ENCODE results near the gene VEGFA.
"Not testable (repeated sequence)": the region's sequence is repeated elsewhere in the genome, so short reads cannot be mapped to it uniquely, and the experiment has no call there.

VEGFA gene

GRCh38 chr6:43806758-43807227 lies 36.8 kb downstream of the VEGFA start:
- no peak for TF ChIP-seq POLR2A (IDR thresholded peaks at IDR 0.05; ENCODE audit: low read depth, low read length)
- DNase-seq (ENCODE audit: insufficient read length, low spot score) (no peak), FAIRE-seq (no peak)

GRCh38 chr6:43807228-43808061 lies 37.4 kb downstream of the VEGFA start:
- DNase-seq (ENCODE audit: insufficient read length, low spot score) (no peak), FAIRE-seq (no peak)
- no peak for TF ChIP-seq POLR2A (IDR thresholded peaks at IDR 0.05; ENCODE audit: low read depth, low read length)

GRCh38 chr6:43808412-43808811 lies 38.4 kb downstream of the VEGFA start:
- DNase-seq (ENCODE audit: insufficient read length, low spot score) (no peak), FAIRE-seq (no peak)
- no peak for TF ChIP-seq POLR2A (IDR thresholded peaks at IDR 0.05; ENCODE audit: low read depth, low read length)

- DNase-seq (ENCODE audit: insufficient read length, low spot score) = peak; percentile 90
- no peak for TF ChIP-seq POLR2A (IDR thresholded peaks at IDR 0.05; ENCODE audit: low read depth, low read length)
- peak; percentile 68 for FAIRE-seq
These were observed 39.6 kb downstream of the VEGFA start for GRCh38 chr6:43809417-43810305.

GRCh38 chr6:43810965-43811732 lies 41.1 kb downstream of the VEGFA start:
- TF ChIP-seq POLR2A (IDR thresholded peaks at IDR 0.05; ENCODE audit: low read depth, low read length) = no peak
- DNase-seq (ENCODE audit: insufficient read length, low spot score) (no peak), FAIRE-seq (no peak)

- FAIRE-seq = no peak
- DNase-seq (ENCODE audit: insufficient read length, low spot score) = no peak
- no peak for TF ChIP-seq POLR2A (IDR thresholded peaks at IDR 0.05; ENCODE audit: low read depth, low read length)
These were observed 41.7 kb downstream of the VEGFA start for GRCh38 chr6:43811733-43812099.

GRCh38 chr6:43812850-43813578 lies 43.0 kb downstream of the VEGFA start:
- DNase-seq (ENCODE audit: insufficient read length, low spot score) = no peak
- no peak for FAIRE-seq
- no peak for TF ChIP-seq POLR2A (IDR thresholded peaks at IDR 0.05; ENCODE audit: low read depth, low read length)

- no peak for FAIRE-seq
- TF ChIP-seq POLR2A (IDR thresholded peaks at IDR 0.05; ENCODE audit: low read depth, low read length) = no peak
- no peak for DNase-seq (ENCODE audit: insufficient read length, low spot score)
These were observed 44.1 kb downstream of the VEGFA start for GRCh38 chr6:43814111-43814510.

- FAIRE-seq (no peak), DNase-seq (ENCODE audit: insufficient read length, low spot score) (no peak)
- TF ChIP-seq POLR2A (IDR thresholded peaks at IDR 0.05; ENCODE audit: low read depth, low read length) = no peak
These were observed 44.9 kb downstream of the VEGFA start for GRCh38 chr6:43814865-43815264.

- peak; percentile 27 for FAIRE-seq
- peak; percentile 93 for DNase-seq (ENCODE audit: insufficient read length, low spot score)
- TF ChIP-seq POLR2A (IDR thresholded peaks at IDR 0.05; ENCODE audit: low read depth, low read length) = no peak
These were observed 47.2 kb downstream of the VEGFA start for GRCh38 chr6:43817192-43817591.

- DNase-seq (ENCODE audit: insufficient read length, low spot score); FAIRE-seq: not testable (repeated sequence)
These were observed 49.0 kb downstream of the VEGFA start for GRCh38 chr6:43818973-43819372.

- no peak for TF ChIP-seq POLR2A (IDR thresholded peaks at IDR 0.05; ENCODE audit: low read depth, low read length)
- FAIRE-seq = no peak
- no peak for DNase-seq (ENCODE audit: insufficient read length, low spot score)
These were observed 49.9 kb downstream of the VEGFA start for GRCh38 chr6:43819958-43820357.

- FAIRE-seq = no peak
- no peak for DNase-seq (ENCODE audit: insufficient read length, low spot score)
These were observed 50.5 kb downstream of the VEGFA start for GRCh38 chr6:43820486-43820885.

More at GRCh38 chr6:43820486-43820885, 50.5 kb downstream of the VEGFA start:
- no peak for TF ChIP-seq POLR2A (IDR thresholded peaks at IDR 0.05; ENCODE audit: low read depth, low read length)
